Adrenal gland (tissue), 5 donors: ENCODE measurements around the gene CBFA2T3.

Source experiments
- CTCF ChIP-seq, 6 experiments: fragments of 450-650 bp in 4 of 6; fragments of 200-600 bp in 2 of 6; sonication (generic) in 1 of 6; IDR thresholded peaks; 1 replicate in 5 of 6; 2 replicates in 1 of 6; pipeline versions ENCODE4 v1.5.1 to v1.8.0; 2016 to 2021; ENCODE audit warnings: antibody characterized with exemption in 6 of 6, mild to moderate bottlenecking in 2 of 6, moderate library complexity in 1 of 6
- POLR2A ChIP-seq, 2 donors: fragments of 450-650 bp; IDR thresholded peaks; one replicate each; pipeline ENCODE4 v1.6.1; 2017; ENCODE audit warnings: antibody characterized with exemption in 2 of 2, mild to moderate bottlenecking in 2 of 2, moderate library complexity in 1 of 2
- donor health status: DM: no; HTN: no; CAD: no.

- TF ChIP-seq CTCF (IDR thresholded peaks at IDR 0.05): no peak
- no peak for TF ChIP-seq POLR2A (IDR thresholded peaks at IDR 0.05)
These were observed 45.2 kb upstream of the CBFA2T3 start for GRCh38 chr16:89022051-89022836.
